Testis (tissue), 2 donors: Measurements from ENCODE around the gene TRIL.

ENCODE experiments used
- CTCF ChIP-seq, 3 experiments: fragments of 450-650 bp in 2 of 3; fragments of 200-600 bp in 1 of 3; sonication (generic) in 1 of 3; IDR thresholded peaks; one replicate each; pipeline ENCODE4 v1.5.1; 2016 to 2019; ENCODE audit warnings: antibody characterized with exemption in 3 of 3, mild to moderate bottlenecking in 2 of 3, moderate library complexity in 1 of 3
- POLR2A ChIP-seq: fragments of 450-650 bp; IDR thresholded peaks from one replicate; pipeline ENCODE4 v1.6.1; 2017; ENCODE audit warnings: antibody characterized with exemption, mild to moderate bottlenecking, moderate library complexity

GRCh38 chr7:28920424-28920823 is 37.7 kb downstream of the TRIL start:
- TF ChIP-seq CTCF (IDR thresholded peaks at IDR 0.05) (no peak), POLR2A (no peak)
